22Rv1 (cell line): ENCODE results near the gene NAV2.

Source experiments
- ZFX ChIP-seq: fragments of 450-650 bp; IDR thresholded peaks from 2 replicates; pipeline ENCODE4 v1.6.1; 2017; ENCODE audit warnings: antibody characterized with exemption, borderline replicate concordance
- TF ChIP-seq, protein P1 (sequence below): fragments of 450-650 bp; IDR thresholded peaks from 2 replicates; pipeline ENCODE4 v1.5.1; 2017; ENCODE audit warnings: mild to moderate bottlenecking

DNA sequence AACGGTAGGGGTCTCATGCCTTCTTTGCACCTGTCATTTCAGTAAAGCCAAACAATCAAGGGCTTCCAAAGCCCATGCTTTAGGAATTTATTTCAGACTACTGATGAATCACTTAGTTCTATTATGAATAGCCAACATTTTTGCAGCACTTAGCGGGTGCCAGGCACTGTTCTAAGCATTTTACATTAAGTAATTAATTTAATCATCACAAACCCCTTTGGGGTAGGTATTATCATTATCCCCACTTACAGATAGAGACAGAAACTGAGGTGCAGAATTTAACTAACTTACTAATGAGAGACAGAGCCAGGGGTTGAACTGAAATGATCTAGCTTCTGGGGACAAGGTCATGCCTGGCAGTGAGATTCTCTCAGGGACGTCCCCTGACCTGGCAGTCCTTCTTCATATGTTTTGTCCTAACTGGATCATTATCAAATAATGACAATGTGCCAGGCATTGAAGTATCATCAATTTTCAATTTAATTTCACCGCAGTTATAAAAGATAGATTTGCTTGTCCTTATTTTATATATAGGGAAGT, 31.7 kb upstream of the NAV2 start:
- TF ChIP-seq, protein P1, sequence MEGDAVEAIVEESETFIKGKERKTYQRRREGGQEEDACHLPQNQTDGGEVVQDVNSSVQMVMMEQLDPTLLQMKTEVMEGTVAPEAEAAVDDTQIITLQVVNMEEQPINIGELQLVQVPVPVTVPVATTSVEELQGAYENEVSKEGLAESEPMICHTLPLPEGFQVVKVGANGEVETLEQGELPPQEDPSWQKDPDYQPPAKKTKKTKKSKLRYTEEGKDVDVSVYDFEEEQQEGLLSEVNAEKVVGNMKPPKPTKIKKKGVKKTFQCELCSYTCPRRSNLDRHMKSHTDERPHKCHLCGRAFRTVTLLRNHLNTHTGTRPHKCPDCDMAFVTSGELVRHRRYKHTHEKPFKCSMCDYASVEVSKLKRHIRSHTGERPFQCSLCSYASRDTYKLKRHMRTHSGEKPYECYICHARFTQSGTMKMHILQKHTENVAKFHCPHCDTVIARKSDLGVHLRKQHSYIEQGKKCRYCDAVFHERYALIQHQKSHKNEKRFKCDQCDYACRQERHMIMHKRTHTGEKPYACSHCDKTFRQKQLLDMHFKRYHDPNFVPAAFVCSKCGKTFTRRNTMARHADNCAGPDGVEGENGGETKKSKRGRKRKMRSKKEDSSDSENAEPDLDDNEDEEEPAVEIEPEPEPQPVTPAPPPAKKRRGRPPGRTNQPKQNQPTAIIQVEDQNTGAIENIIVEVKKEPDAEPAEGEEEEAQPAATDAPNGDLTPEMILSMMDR, result no peak
- TF ChIP-seq ZFX, result no peak
